Body of pancreas (tissue), 4 donors: ENCODE data around the gene HPSE2. TPM values are rescaled to one million over a fixed set of nuclear protein-coding genes. Genes with fewer than 3 reads are reported as not detected.

Experiments used
- ATAC-seq: fragments of 150-250 bp; one replicate; pipeline ENCODE4 v1.9.1; 2016
- DNase-seq, 4 donors: peaks; one replicate each; pipeline ENCODE4 v3.0.0-alpha.2; 2019
- H3K27ac ChIP-seq, 4 donors: fragments of 200-600 bp; sonication (generic); 1 replicate in 3 of 4; 2 replicates in 1 of 4; pipeline versions ENCODE4 v1.5.1 to v1.6.1; 2016 to 2019; ENCODE audit warnings: mild to moderate bottlenecking in 1 of 4, mixed read lengths in 1 of 4, moderate library complexity in 1 of 4
- H3K27me3 ChIP-seq, 2 donors: fragments of 200-600 bp; sonication (generic); one replicate each; pipeline ENCODE4 v1.6.0; 2016; ENCODE audit warnings: mild to moderate bottlenecking in 1 of 2
- H3K36me3 ChIP-seq, 2 donors: fragments of 200-600 bp; sonication (generic); replicated peaks in 1 of 2; 2 replicates each; pipeline ENCODE4 v1.5.1; 2016; ENCODE audit warnings: low read depth in 2 of 2; ENCODE audit not compliant: insufficient read depth in 1 of 2
- H3K4me1 ChIP-seq: fragments of 200-600 bp; sonication (generic); one replicate; pipeline ENCODE4 v1.6.0; 2016
- H3K4me3 ChIP-seq, 2 donors: fragments of 200-600 bp; sonication (generic); 1 replicate in 1 of 2; 2 replicates in 1 of 2; pipeline ENCODE4 v1.5.1; 2016 to 2019
- H3K9me3 ChIP-seq, 3 donors: fragments of 200-600 bp; sonication (generic); 1 replicate in 2 of 3; 2 replicates in 1 of 3; pipeline ENCODE4 v1.5.1; 2016
- POLR2A ChIP-seq, 3 donors: fragments of 450-650 bp; IDR thresholded peaks; one replicate each; pipeline ENCODE4 v1.6.1; 2016; ENCODE audit warnings: antibody characterized with exemption in 3 of 3, mild to moderate bottlenecking in 2 of 3
- WGBS, 2 donors: methylation state at CpG; one replicate each; pipeline ENCODE4 v1.1.5; 2017; 5-methylcytosine and 5-hydroxymethylcytosine counted together
- intact Hi-C: fragments of 100-400 bp; cut with DNase I; formaldehyde crosslinking; loops from one replicate; pipeline ENCODE4 v1.15.1; 2023
- total RNA-seq, 2 donors: library from RNA; depleted of rRNA; stranded (reverse); fragments of >200 nt; gene quantifications; one replicate each; pipeline ENCODE4 v1.1.0, GENCODE V29; 2016
- TF ChIP-seq, protein P1 (sequence below), 7 experiments: fragments of 450-650 bp in 4 of 7; fragments of 200-600 bp in 3 of 7; sonication (generic) in 3 of 7; IDR thresholded peaks; one replicate each; pipeline ENCODE4 v1.5.1; 2016 to 2019; ENCODE audit warnings: antibody characterized with exemption in 7 of 7

Gene HPSE2
- total RNA-seq, 2 donors from 2014 or later = not detected

DNA sequence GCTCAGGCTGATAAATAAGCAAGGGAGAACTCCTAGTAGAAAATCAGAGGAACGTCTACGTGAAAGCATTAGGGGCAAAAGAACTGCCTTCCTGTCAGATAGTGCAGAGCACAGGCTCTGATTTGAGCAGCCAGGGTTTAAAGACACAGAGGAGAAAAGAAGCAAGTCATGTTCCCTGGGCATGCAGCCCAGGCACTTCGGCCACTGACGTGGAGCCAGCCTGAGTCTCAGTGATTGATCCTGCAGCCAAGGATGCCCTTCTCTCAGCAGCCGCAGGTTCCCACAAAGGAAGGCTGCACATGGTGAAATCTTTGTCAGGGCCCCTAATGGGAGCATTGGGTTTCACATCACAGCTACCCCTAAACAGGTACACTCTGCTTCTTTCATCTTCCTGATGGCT lies 627.2 kb downstream of the HPSE2 start:
- TF ChIP-seq POLR2A (IDR thresholded peaks at IDR 0.05) = no peak
- TF ChIP-seq, protein P1, sequence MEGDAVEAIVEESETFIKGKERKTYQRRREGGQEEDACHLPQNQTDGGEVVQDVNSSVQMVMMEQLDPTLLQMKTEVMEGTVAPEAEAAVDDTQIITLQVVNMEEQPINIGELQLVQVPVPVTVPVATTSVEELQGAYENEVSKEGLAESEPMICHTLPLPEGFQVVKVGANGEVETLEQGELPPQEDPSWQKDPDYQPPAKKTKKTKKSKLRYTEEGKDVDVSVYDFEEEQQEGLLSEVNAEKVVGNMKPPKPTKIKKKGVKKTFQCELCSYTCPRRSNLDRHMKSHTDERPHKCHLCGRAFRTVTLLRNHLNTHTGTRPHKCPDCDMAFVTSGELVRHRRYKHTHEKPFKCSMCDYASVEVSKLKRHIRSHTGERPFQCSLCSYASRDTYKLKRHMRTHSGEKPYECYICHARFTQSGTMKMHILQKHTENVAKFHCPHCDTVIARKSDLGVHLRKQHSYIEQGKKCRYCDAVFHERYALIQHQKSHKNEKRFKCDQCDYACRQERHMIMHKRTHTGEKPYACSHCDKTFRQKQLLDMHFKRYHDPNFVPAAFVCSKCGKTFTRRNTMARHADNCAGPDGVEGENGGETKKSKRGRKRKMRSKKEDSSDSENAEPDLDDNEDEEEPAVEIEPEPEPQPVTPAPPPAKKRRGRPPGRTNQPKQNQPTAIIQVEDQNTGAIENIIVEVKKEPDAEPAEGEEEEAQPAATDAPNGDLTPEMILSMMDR (IDR thresholded peaks at IDR 0.05) = no peak
- H3K27ac ChIP-seq = no peak overlapping the region
- no peak for ATAC-seq
- H3K9me3 ChIP-seq = no peaks in the 10 kb centered on the region
- intact Hi-C loops = no loop called here
- H3K27me3 ChIP-seq = no peaks in the 10 kb centered on the region
- no peaks in the 10 kb centered on the region for H3K4me1 ChIP-seq
- no peak overlapping the region for H3K4me3 ChIP-seq
- H3K36me3 ChIP-seq = no peaks in the 10 kb centered on the region
- no peak for DNase-seq
- WGBS, 2 donors = 6 to 16% methylated on average over 5 of the region's 5 CpGs

DNA sequence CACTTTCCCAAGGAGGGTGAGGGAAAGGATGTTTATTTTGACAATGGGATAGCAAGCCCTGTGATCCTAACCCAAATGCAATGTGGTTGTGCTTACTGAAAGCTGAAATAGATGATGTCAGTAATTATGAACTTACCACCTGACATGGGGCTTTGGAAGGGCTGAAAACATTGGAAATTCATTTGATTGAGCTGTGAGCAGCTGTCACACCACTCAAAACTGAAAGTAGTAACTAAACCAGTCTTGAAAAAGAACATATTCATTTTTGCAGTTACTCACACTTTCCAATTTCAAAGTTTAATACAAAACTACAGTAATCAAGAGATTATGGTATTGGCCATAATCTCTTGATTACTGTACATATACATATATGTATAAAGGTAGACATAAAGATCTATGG lies 633.4 kb downstream of the HPSE2 start:
- no peak for ATAC-seq

DNA sequence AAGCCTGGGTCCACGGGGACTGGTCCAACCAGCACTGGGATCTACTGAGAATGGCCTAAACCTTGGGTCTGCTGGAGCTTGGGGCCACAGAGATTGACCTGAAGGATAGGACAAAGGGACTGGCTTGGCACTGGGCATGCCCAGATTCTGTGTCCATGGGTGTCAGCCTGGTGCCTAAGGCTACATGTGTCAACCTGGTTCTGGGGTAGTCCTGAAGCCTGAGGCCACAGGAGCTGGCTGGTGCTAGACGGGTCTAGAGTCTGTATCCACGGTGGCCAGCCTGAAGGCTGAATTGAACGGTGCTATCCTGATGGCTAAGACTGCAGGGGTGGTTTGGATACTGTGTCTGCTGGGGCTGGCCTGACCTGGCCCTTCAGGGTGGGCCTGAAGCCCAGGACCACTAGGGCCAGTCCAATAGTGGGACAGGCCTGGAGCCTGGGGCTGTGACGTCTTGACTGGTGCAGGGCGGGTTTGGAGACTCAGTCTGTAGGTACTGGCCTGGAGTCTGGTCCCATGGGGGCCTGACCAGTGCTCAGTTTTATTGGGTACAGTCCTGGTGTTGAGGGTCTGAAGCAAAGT lies 636.5 kb downstream of the HPSE2 start:
- intact Hi-C loops = no loop called here
- Histone ChIP-seq H3K9me3 (no peaks in the 10 kb centered on the region), H3K4me1 (no peaks in the 10 kb centered on the region), H3K27ac (no peak overlapping the region), H3K4me3 (no peak overlapping the region), H3K36me3 (no peaks in the 10 kb centered on the region), H3K27me3 (no peaks in the 10 kb centered on the region)
- DNase-seq (no peak), ATAC-seq (no peak)
- TF ChIP-seq, protein P1 (IDR thresholded peaks at IDR 0.05) = no peak
- TF ChIP-seq POLR2A (IDR thresholded peaks at IDR 0.05) = no peak
- WGBS, 2 donors = 86 to 89% methylated on average over 2 to 6 of the region's 6 CpGs

More for the DNA sequence above, 633.4 kb downstream of the HPSE2 start:
- no peaks in the 10 kb centered on the region for H3K27me3 ChIP-seq
- H3K9me3 ChIP-seq = no peaks in the 10 kb centered on the region
- TF ChIP-seq, protein P1 (IDR thresholded peaks at IDR 0.05) = no peak
- no peak for TF ChIP-seq POLR2A (IDR thresholded peaks at IDR 0.05)
- H3K36me3 ChIP-seq = no peaks in the 10 kb centered on the region
- H3K4me1 ChIP-seq = no peaks in the 10 kb centered on the region
- no peak for DNase-seq
- no peak overlapping the region for H3K4me3 ChIP-seq
- intact Hi-C loops = no loop called here
- no peak overlapping the region for H3K27ac ChIP-seq

DNA sequence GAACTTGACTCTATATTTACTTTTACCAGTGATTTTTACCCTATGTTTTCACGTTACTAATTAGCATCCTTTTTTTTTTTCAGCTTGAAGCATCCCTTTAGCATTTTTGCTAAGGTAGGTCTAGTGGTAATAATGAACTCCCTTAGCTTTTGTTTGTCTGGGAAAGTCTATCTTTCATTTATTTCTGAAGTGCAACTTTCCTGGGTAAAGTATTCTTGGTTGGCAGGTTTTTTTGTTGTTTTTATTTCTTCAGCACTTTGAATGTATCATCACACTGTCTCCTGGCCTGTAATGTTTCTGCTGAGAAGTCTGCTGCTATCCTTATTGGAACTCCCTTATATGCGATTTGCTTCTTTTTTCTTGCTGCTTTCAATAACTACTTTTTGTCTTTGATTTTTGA lies 639.2 kb downstream of the HPSE2 start:
- no peak for ATAC-seq
- TF ChIP-seq POLR2A (IDR thresholded peaks at IDR 0.05) = no peak
- TF ChIP-seq, protein P1 (IDR thresholded peaks at IDR 0.05) = no peak
- WGBS, 2 donors = 78 to 89% methylated on average over 2 of the region's 2 CpGs
- Histone ChIP-seq H3K4me1 (no peaks in the 10 kb centered on the region), H3K4me3 (no peak overlapping the region), H3K9me3 (no peaks in the 10 kb centered on the region), H3K27ac (no peak overlapping the region), H3K36me3 (no peaks in the 10 kb centered on the region), H3K27me3 (no peaks in the 10 kb centered on the region)
- intact Hi-C loops = no loop called here
- no peak for DNase-seq

DNA sequence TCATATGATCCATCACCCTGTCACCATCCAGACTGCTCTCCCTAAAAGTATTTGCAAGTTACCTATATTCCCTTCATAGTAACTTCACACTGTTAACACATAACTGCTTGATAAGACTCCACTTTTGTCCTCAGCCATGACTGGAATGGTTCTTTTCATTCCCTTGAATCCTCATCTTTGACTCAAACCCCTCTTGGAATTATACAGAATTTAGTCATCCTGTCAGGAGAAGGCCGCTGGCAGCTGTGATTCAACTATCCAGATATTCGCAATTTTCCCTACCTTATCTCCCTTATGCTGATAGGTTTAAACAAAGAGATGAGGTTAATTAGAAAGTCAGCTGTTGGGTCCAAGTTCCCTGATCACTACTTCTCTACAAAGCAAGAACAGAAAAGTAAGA lies 646.0 kb downstream of the HPSE2 start:
- intact Hi-C loops = no loop called here
- DNase-seq (no peak), ATAC-seq (no peak)
- 48 to 49% methylated on average over 2 of the region's 2 CpGs for whole genome bisulfite sequencing, 2 donors
- Histone ChIP-seq H3K27ac (no peak overlapping the region), H3K4me3 (no peak overlapping the region), H3K36me3 (no peaks in the 10 kb centered on the region), H3K4me1 (no peaks in the 10 kb centered on the region), H3K9me3 (no peaks in the 10 kb centered on the region), H3K27me3 (no peaks in the 10 kb centered on the region)
- TF ChIP-seq POLR2A (IDR thresholded peaks at IDR 0.05) = no peak
- TF ChIP-seq, protein P1 (IDR thresholded peaks at IDR 0.05) = no peak
